DND-41 (cell line): ENCODE measurements around the gene TSSK6.

ENCODE experiments used
- ATAC-seq: fragments of 200-7000 bp; cut with Tn5 transposase; 3 replicates; pipeline ENCODE4 v1.9.1; 2021; ENCODE audit warnings: low read depth; ENCODE audit not compliant: insufficient read depth
- DNase-seq: peaks from one replicate; pipeline ENCODE4 v3.0.0-alpha.2; 2020
- H2AFZ ChIP-seq: 2 replicates; pipeline ENCODE4 v1.6.0; 2012; ENCODE audit warnings: low read depth, low read length
- H3K27ac ChIP-seq: 2 replicates; pipeline ENCODE4 v1.5.1; 2012; ENCODE audit warnings: low read length, inconsistent platforms
- H3K27me3 ChIP-seq: fragments of 200-600 bp; sonication (generic); 2 replicates; pipeline ENCODE4 v1.6.0; 2012; ENCODE audit warnings: low read length, mild to moderate bottlenecking, inconsistent platforms; ENCODE audit not compliant: insufficient read depth, poor library complexity
- H3K36me3 ChIP-seq: 2 replicates; pipeline ENCODE4 v1.5.1; 2012; ENCODE audit warnings: low read length, inconsistent platforms; ENCODE audit not compliant: insufficient read depth
- H3K4me1 ChIP-seq: 2 replicates; pipeline ENCODE4 v1.5.1; 2012; ENCODE audit warnings: mild to moderate bottlenecking, low read length; ENCODE audit not compliant: insufficient read depth
- H3K4me2 ChIP-seq: 2 replicates; pipeline ENCODE4 v1.6.0; 2012; ENCODE audit warnings: mild to moderate bottlenecking, moderate library complexity, low read length, inconsistent platforms; ENCODE audit not compliant: insufficient read depth
- H3K4me3 ChIP-seq, 2 experiments: fragments of 200-600 bp in 1 of 2; shearing (Covaris generic) in 1 of 2; 2 replicates each; pipeline ENCODE4 v1.5.1; 2012 to 2016; ENCODE audit warnings: inconsistent platforms in 2 of 2, low read length in 2 of 2, mild to moderate bottlenecking in 2 of 2, low read depth in 1 of 2, moderate library complexity in 1 of 2
- H3K79me2 ChIP-seq: 2 replicates; pipeline ENCODE4 v1.6.0; 2012; ENCODE audit warnings: low read length, inconsistent platforms; ENCODE audit not compliant: insufficient read depth
- H3K9ac ChIP-seq: 2 replicates; pipeline ENCODE4 v1.6.0; 2012; ENCODE audit warnings: low read depth, mild to moderate bottlenecking, inconsistent platforms, low read length, moderate library complexity
- H3K9me3 ChIP-seq: 2 replicates; pipeline ENCODE4 v1.5.1; 2012; ENCODE audit warnings: low read length, moderate library complexity, mild to moderate bottlenecking, inconsistent platforms; ENCODE audit not compliant: insufficient read depth, severe bottlenecking
- H4K20me1 ChIP-seq: 2 replicates; pipeline ENCODE4 v1.6.0; 2012; ENCODE audit warnings: low read length; ENCODE audit not compliant: insufficient read depth
- CTCF ChIP-seq: IDR thresholded peaks from 2 replicates; pipeline ENCODE4 v1.5.1; 2012; ENCODE audit warnings: borderline replicate concordance, low read length, moderate library complexity, mild to moderate bottlenecking; ENCODE audit not compliant: poor library complexity, severe bottlenecking; ENCODE audit errors: extremely low read depth
- EZH2 ChIP-seq: IDR thresholded peaks from 3 replicates; pipeline ENCODE4 v1.6.1; 2012; ENCODE audit warnings: borderline replicate concordance, low read depth, mild to moderate bottlenecking, moderate library complexity, low read length, inconsistent platforms; ENCODE audit not compliant: severe bottlenecking

The TSSK6 gene

GRCh38 chr19:19547674-19548336 is 32.5 kb upstream of the TSSK6 start:
- H4K20me1 ChIP-seq: no peaks in the 10 kb centered on the region
- H3K27me3 ChIP-seq: no peaks in the 10 kb centered on the region
- H3K9me3 ChIP-seq: no peaks in the 10 kb centered on the region
- no peaks in the 10 kb centered on the region for H3K79me2 ChIP-seq
- no peak overlapping the region for H3K27ac ChIP-seq
- no peak overlapping the region for H3K9ac ChIP-seq
- H3K36me3 ChIP-seq: no peaks in the 10 kb centered on the region
- DNase-seq (no peak), ATAC-seq (no peak)
- no peaks in the 10 kb centered on the region for H3K4me1 ChIP-seq
- no peak overlapping the region for H3K4me2 ChIP-seq
- no peak overlapping the region for H2AFZ ChIP-seq
- no peak overlapping the region for H3K4me3 ChIP-seq
- TF ChIP-seq CTCF (no peak), EZH2 (no peak)

- no peak overlapping the region for H3K4me2 ChIP-seq
- no peaks in the 10 kb centered on the region for H3K36me3 ChIP-seq
- no peaks in the 10 kb centered on the region for H3K27me3 ChIP-seq
These were observed 31.4 kb upstream of the TSSK6 start for GRCh38 chr19:19546751-19547162.

GRCh38 chr19:19545707-19546106 is 30.4 kb upstream of the TSSK6 start:
- no peaks in the 10 kb centered on the region for H4K20me1 ChIP-seq
- no peaks in the 10 kb centered on the region for H3K9me3 ChIP-seq
- no peak overlapping the region for H3K4me2 ChIP-seq
- no peak overlapping the region for H3K27ac ChIP-seq
- no peak for DNase-seq
- H3K9ac ChIP-seq: no peak overlapping the region
- H2AFZ ChIP-seq: no peak overlapping the region
- ATAC-seq: no peak
- TF ChIP-seq EZH2: no peak
- TF ChIP-seq CTCF: no peak
- H3K4me3 ChIP-seq: no peak overlapping the region
- no peaks in the 10 kb centered on the region for H3K4me1 ChIP-seq
- no peaks in the 10 kb centered on the region for H3K27me3 ChIP-seq
- no peaks in the 10 kb centered on the region for H3K36me3 ChIP-seq
- no peaks in the 10 kb centered on the region for H3K79me2 ChIP-seq

More at GRCh38 chr19:19546751-19547162, 31.4 kb upstream of the TSSK6 start:
- ATAC-seq (no peak), DNase-seq (no peak)
- no peak overlapping the region for H2AFZ ChIP-seq
- no peak for TF ChIP-seq EZH2
- TF ChIP-seq CTCF: no peak
- H3K9me3 ChIP-seq: no peaks in the 10 kb centered on the region
- H3K4me1 ChIP-seq: no peaks in the 10 kb centered on the region
- no peak overlapping the region for H3K4me3 ChIP-seq
- no peaks in the 10 kb centered on the region for H3K79me2 ChIP-seq
- H3K9ac ChIP-seq: no peak overlapping the region
- no peak overlapping the region for H3K27ac ChIP-seq
- no peaks in the 10 kb centered on the region for H4K20me1 ChIP-seq
